HepG2 (cell line): ENCODE measurements around the gene HABP4. TPM values are rescaled to one million over a fixed set of nuclear protein-coding genes. Genes with fewer than 3 reads are reported as not detected.
A peak's percentile ranks its signal among the peaks of the same experiment; 100 is the strongest.

Source experiments
- ATAC-seq: fragments of 200-7000 bp; cut with Tn5 transposase; 3 replicates; pipeline ENCODE4 v1.9.1; 2020; ENCODE audit warnings: mild to moderate bottlenecking, moderate library complexity
- BruUV-seq: library from RNA; stranded (reverse); fragments of 400-500 nt; replicated peaks from 2 replicates; lab custom pipeline; 2021; lab: Mats Ljungman, UMichigan
- CTCF ChIA-PET: fragments of 300-600 bp; formaldehyde crosslinking; extraction: SDS; loops from one replicate; lab custom pipeline; 2021; ENCODE audit warnings: low total read pairs, inconsistent platforms, low intra/inter-chr PET ratio; lab: Yijun Ruan, JAX
- POLR2A ChIA-PET: fragments of 350-600 bp; sonication (Branson Sonifier 250); formaldehyde crosslinking; loops from one replicate; lab custom pipeline; 2020; ENCODE audit warnings: antibody characterized with exemption, inconsistent platforms; lab: Yijun Ruan, JAX
- DNase-seq: peaks from one replicate; pipeline ENCODE4 v3.0.0-alpha.2; 2015; ENCODE audit warnings: low spot score
- FAIRE-seq: peaks from 3 replicates; lab custom pipeline; 2011; peaks lifted over from hg19 to GRCh38; lab: Jason Lieb, UNC
- H2AFZ ChIP-seq: one replicate; pipeline ENCODE4 v1.6.1; 2011; ENCODE audit warnings: low read length, inconsistent platforms
- H3K27ac ChIP-seq: fragments of 300-600 bp; 3 replicates; pipeline ENCODE4 v1.8.0; 2011; ENCODE audit warnings: mixed run types, mild to moderate bottlenecking, mixed read lengths, low read length, inconsistent platforms; ENCODE audit not compliant: insufficient read depth; ENCODE audit errors: extremely low read length
- H3K27me3 ChIP-seq, 2 experiments: fragments of 200-600 bp in 1 of 2; 2 replicates in 1 of 2; 3 replicates in 1 of 2; pipeline versions ENCODE4 v1.6.0 to v1.8.0; 2011; ENCODE audit warnings: low read length in 2 of 2, mild to moderate bottlenecking in 2 of 2, moderate library complexity in 2 of 2, inconsistent platforms in 1 of 2; ENCODE audit not compliant: insufficient read depth in 2 of 2, control insufficient read depth in 1 of 2
- H3K36me3 ChIP-seq, 2 experiments: fragments of 200-600 bp in 1 of 2; replicated peaks in 1 of 2; 2 replicates in 1 of 2; 3 replicates in 1 of 2; pipeline versions ENCODE4 v1.5.1 to v1.8.0; 2011; ENCODE audit warnings: low read length in 2 of 2, inconsistent platforms in 1 of 2; ENCODE audit not compliant: insufficient read depth in 2 of 2, control insufficient read depth in 1 of 2
- H3K4me1 ChIP-seq: 2 replicates; pipeline ENCODE4 v1.5.1; 2012; ENCODE audit warnings: low read length, inconsistent platforms; ENCODE audit not compliant: insufficient read depth
- H3K4me2 ChIP-seq: 2 replicates; pipeline ENCODE4 v1.6.0; 2011; ENCODE audit warnings: low read depth, low read length, inconsistent platforms
- H3K4me3 ChIP-seq, 3 experiments: fragments of 200-600 bp in 1 of 3; sonication (generic), shearing (Covaris generic) in 1 of 3; replicated peaks in 1 of 3; 2 replicates each; pipeline ENCODE4 v1.5.1; 2011 to 2016; ENCODE audit warnings: low read length in 3 of 3, inconsistent platforms in 2 of 3, low read depth in 2 of 3, mild to moderate bottlenecking in 2 of 3, control low read depth in 1 of 3, mixed read lengths in 1 of 3; ENCODE audit not compliant: insufficient read depth in 1 of 3
- H3K79me2 ChIP-seq: one replicate; pipeline ENCODE4 v1.6.1; 2011; ENCODE audit warnings: low read length, inconsistent platforms; ENCODE audit not compliant: insufficient read depth
- H3K9ac ChIP-seq: 2 replicates; pipeline ENCODE4 v1.6.0; 2011; ENCODE audit warnings: mild to moderate bottlenecking, low read depth, low read length, inconsistent platforms; ENCODE audit not compliant: insufficient read depth
- H3K9me3 ChIP-seq: 2 replicates; pipeline ENCODE4 v1.5.1; 2012; ENCODE audit warnings: mild to moderate bottlenecking, low read length
- H4K20me1 ChIP-seq: 2 replicates; pipeline ENCODE4 v1.6.0; 2011; ENCODE audit warnings: inconsistent platforms, mild to moderate bottlenecking, low read length, moderate library complexity; ENCODE audit not compliant: insufficient read depth
- ASH2L ChIP-seq: fragments of 300-600, 200-600 bp; sonication (generic); IDR thresholded peaks from 2 replicates; pipeline ENCODE4 v1.7.0; 2017; ENCODE audit warnings: low read depth, mild to moderate bottlenecking, moderate library complexity, mixed read lengths, low read length; ENCODE audit not compliant: insufficient read length
- CBX5 ChIP-seq: sonication (generic); formaldehyde crosslinking; IDR thresholded peaks from 2 replicates; pipeline ENCODE4 v1.4.0; 2020; ENCODE audit warnings: missing genetic modification reagents, borderline replicate concordance
- CHD2 ChIP-seq: IDR thresholded peaks from 2 replicates; pipeline ENCODE4 v1.6.1; 2011; ENCODE audit warnings: low read depth, low read length, improper control_type of control experiment
- CREB1 ChIP-seq, 2 experiments: fragments of 450-650 bp in 1 of 2; IDR thresholded peaks; 2 replicates each; pipeline ENCODE4 v1.6.1; 2016 to 2017; ENCODE audit warnings: control low read depth in 1 of 2, mild to moderate bottlenecking in 1 of 2, missing compliant biosample characterization in 1 of 2, missing genetic modification characterization in 1 of 2
- ELF4 ChIP-seq: sonication (generic); formaldehyde crosslinking; IDR thresholded peaks from 2 replicates; pipeline ENCODE4 v1.5.0; 2020; ENCODE audit warnings: missing genetic modification reagents, mild to moderate bottlenecking, moderate library complexity, borderline replicate concordance
- FOXA3 ChIP-seq: IDR thresholded peaks from 2 replicates; pipeline ENCODE4 v1.6.1; 2016; ENCODE audit warnings: missing genetic modification reagents, missing compliant biosample characterization
- HNF4A ChIP-seq: sonication (generic); formaldehyde crosslinking; IDR thresholded peaks from 2 replicates; pipeline ENCODE4 v1.4.0; 2020; ENCODE audit warnings: missing genetic modification reagents
- NCOR1 ChIP-seq: fragments of 200-600 bp; sonication (generic); IDR thresholded peaks from 2 replicates; pipeline ENCODE4 v1.7.0; 2017; ENCODE audit warnings: antibody characterized with exemption, low read length, borderline replicate concordance
- RCOR2 ChIP-seq: IDR thresholded peaks from 2 replicates; pipeline ENCODE4 v1.6.1; 2016; ENCODE audit warnings: missing biosample characterization, missing genetic modification reagents
- TAF15 ChIP-seq: fragments of 200-400 bp; formaldehyde crosslinking; IDR thresholded peaks from one replicate; pipeline ENCODE4 v1.6.1; 2018; ENCODE audit warnings: mild to moderate bottlenecking, low read depth, low read length; ENCODE audit not compliant: poor library complexity, severe bottlenecking
- THYN1 ChIP-seq: sonication (generic); formaldehyde crosslinking; IDR thresholded peaks from 2 replicates; pipeline ENCODE4 v1.8.1; 2023; ENCODE audit warnings: low read depth, mild to moderate bottlenecking, moderate library complexity, missing genetic modification reagents, borderline replicate concordance
- ZFP36L1 ChIP-seq: sonication (generic); formaldehyde crosslinking; IDR thresholded peaks from 2 replicates; pipeline ENCODE4 v1.8.0; 2022; ENCODE audit warnings: mild to moderate bottlenecking, missing genetic modification reagents, moderate library complexity
- ZNF282 ChIP-seq: fragments of 450-650 bp; IDR thresholded peaks from 2 replicates; pipeline ENCODE4 v1.6.1; 2018; ENCODE audit not compliant: partially characterized antibody
- ZNF609 ChIP-seq: sonication (generic); formaldehyde crosslinking; IDR thresholded peaks from 2 replicates; pipeline ENCODE4 v1.4.0; 2020; ENCODE audit warnings: mild to moderate bottlenecking, missing genetic modification reagents, borderline replicate concordance
- ZNF780A ChIP-seq: sonication (generic); formaldehyde crosslinking; IDR thresholded peaks from 2 replicates; pipeline ENCODE4 v1.8.0; 2022; ENCODE audit warnings: mild to moderate bottlenecking, missing genetic modification reagents, moderate library complexity
- ZNF816 ChIP-seq: sonication (generic); formaldehyde crosslinking; IDR thresholded peaks from 2 replicates; pipeline ENCODE4 v1.8.0; 2022; ENCODE audit warnings: missing genetic modification reagents, mild to moderate bottlenecking, borderline replicate concordance
- WGBS: methylation state at CpG from one replicate; pipeline ENCODE4 v1.1.6; 2017; ENCODE audit warnings: low lambda C conversion rate; 5-methylcytosine and 5-hydroxymethylcytosine counted together
- in situ Hi-C: cut with HindIII; loops from 2 replicates; pipeline ENCODE4 v1.10.0; 2017; ENCODE audit warnings: low pct_unique_long_range_greater_than_20kb; ENCODE audit not compliant: extremely low pct_ligation_motif_present
- intact Hi-C: fragments of 100-400 bp; cut with micrococcal nuclease; formaldehyde crosslinking; loops from one replicate; pipeline ENCODE4 v1.10.0; 2022; ENCODE audit not compliant: unreplicated experiment
- polyA plus RNA-seq, 8 experiments: library from polyadenylated mRNA; depleted of rRNA in 3 of 8; stranded (reverse) in 7 of 8; unstranded in 1 of 8; fragments of >200 nt; fragmentation: Illumina TruSeq in 4 of 8; extraction: Trizol in 4 of 8; gene quantifications; 2 replicates each; pipeline versions ENCODE4 v1.2.1 to v1.2.3, GENCODE V29; 2011 to 2016; ENCODE audit warnings: low read depth in 4 of 8, missing spikeins in 1 of 8, mixed read lengths in 1 of 8; ENCODE audit not compliant: insufficient read depth in 1 of 8
- total RNA-seq, 5 experiments: library from RNA; depleted of rRNA; stranded (reverse); fragments of >200 nt; fragmentation: Illumina TruSeq; extraction: Trizol; gene quantifications; 2 replicates each; pipeline ENCODE4 v1.2.3, GENCODE V29; 2016; ENCODE audit warnings: low read depth in 1 of 5
- TF ChIP-seq, protein P1 (sequence below): sonication (generic); formaldehyde crosslinking; conservative IDR thresholded peaks from 2 replicates; pipeline ENCODE4 v1.8.1; 2023; ENCODE audit warnings: missing genetic modification reagents
- TF ChIP-seq, protein P2 (sequence below): sonication (generic); formaldehyde crosslinking; IDR thresholded peaks from 2 replicates; pipeline ENCODE4 v1.5.0; 2020; ENCODE audit warnings: missing genetic modification reagents

HABP4 gene
- total and polyA plus RNA-seq, 2 of the 13 experiments (the other 11 are each of a cell fraction or from before 2014, with no cell fraction given) = 14.3 to 26.6 TPM

DNA sequence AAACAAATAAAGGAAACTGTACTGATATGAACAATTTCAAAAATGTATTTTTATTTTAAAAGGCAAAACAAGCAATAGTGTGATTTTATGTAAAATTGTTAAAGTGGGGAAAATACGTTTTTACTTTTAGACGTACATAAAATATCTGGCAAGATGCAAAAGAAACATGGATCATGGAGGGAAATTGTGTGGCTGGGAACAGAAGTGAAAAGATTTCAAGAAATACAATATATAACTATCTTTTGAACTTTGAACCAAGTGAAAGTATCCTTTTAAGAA lies 30.3 kb upstream of the HABP4 start:
- Histone ChIP-seq H3K27me3 (no peaks in the 10 kb centered on the region; a peak in 1 of 5 replicates), H2AFZ (no peak overlapping the region), H3K4me3 (peak overlapping the region; percentile 72 to 87 (median 83)), H3K9me3 (no peaks in the 10 kb centered on the region), H3K27ac (peak overlapping the region; percentile 99), H4K20me1 (no peaks in the 10 kb centered on the region), H3K9ac (peak overlapping the region; percentile 100), H3K4me1 (peaks cover 57% of the 10 kb centered on the region), H3K4me2 (peak overlapping the region; percentile 81), H3K36me3 (no peaks in the 10 kb centered on the region), H3K79me2 (peaks cover 22% of the 10 kb centered on the region)
- intact Hi-C loops (loop anchor here (5.0 kb wide), 2 partner anchors 77 to 92 kb away; no protein-coding TSS in a partner anchor), in situ Hi-C loops (loop anchor here (5.0 kb wide), 1 partner anchor 77 kb away; no protein-coding TSS in a partner anchor)
- BruUV-seq = no TSS peak
- ChIA-PET POLR2A (interaction anchor here (0.8 to 1.8 kb wide), 6 partner anchors 10 to 236 kb away, joined by 3 to 9 read pairs (median 6); partner anchors contain the start of gene PRXL2C), CTCF (no interaction called here)
- WGBS = 2% methylated on average over 2 of the region's 2 CpGs
- ATAC-seq (no peak), DNase-seq (no peak), FAIRE-seq (no peak)
- peak; percentile 10 for TF ChIP-seq ASH2L
- TF ChIP-seq CREB1 (IDR thresholded peaks at IDR 0.05) = no peak
- TF ChIP-seq CREB1 (CRISPR knock-in tag; IDR thresholded peaks at IDR 0.05) = peak; percentile 43; the same call in 1 of the 2 replicates
- TF ChIP-seq, protein P1, sequence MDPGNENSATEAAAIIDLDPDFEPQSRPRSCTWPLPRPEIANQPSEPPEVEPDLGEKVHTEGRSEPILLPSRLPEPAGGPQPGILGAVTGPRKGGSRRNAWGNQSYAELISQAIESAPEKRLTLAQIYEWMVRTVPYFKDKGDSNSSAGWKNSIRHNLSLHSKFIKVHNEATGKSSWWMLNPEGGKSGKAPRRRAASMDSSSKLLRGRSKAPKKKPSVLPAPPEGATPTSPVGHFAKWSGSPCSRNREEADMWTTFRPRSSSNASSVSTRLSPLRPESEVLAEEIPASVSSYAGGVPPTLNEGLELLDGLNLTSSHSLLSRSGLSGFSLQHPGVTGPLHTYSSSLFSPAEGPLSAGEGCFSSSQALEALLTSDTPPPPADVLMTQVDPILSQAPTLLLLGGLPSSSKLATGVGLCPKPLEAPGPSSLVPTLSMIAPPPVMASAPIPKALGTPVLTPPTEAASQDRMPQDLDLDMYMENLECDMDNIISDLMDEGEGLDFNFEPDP (CRISPR knock-in tag) = no peak
- 0 out of 2 replicates have a peak, but pooled peaks have one; percentile 2 for TF ChIP-seq ZFP36L1
- TF ChIP-seq ZNF609 (CRISPR knock-in tag) = no peak
- TF ChIP-seq CHD2 = no peak
- 0 out of 2 replicates have a peak, but pooled peaks have one; percentile 8 for TF ChIP-seq ZNF780A (CRISPR knock-in tag)
- TF ChIP-seq NCOR1 = no peak
- TF ChIP-seq FOXA3 (CRISPR knock-in tag) = no peak
- no peak for TF ChIP-seq TAF15
- TF ChIP-seq THYN1 = no peak
- no peak for TF ChIP-seq HNF4A (CRISPR knock-in tag)
- 0 out of 2 replicates have a peak, but pooled peaks have one; percentile 44 for TF ChIP-seq ZNF816 (CRISPR knock-in tag)
- TF ChIP-seq ZNF282 = no peak
- no peak for TF ChIP-seq CBX5 (CRISPR knock-in tag)
- TF ChIP-seq, protein P2, sequence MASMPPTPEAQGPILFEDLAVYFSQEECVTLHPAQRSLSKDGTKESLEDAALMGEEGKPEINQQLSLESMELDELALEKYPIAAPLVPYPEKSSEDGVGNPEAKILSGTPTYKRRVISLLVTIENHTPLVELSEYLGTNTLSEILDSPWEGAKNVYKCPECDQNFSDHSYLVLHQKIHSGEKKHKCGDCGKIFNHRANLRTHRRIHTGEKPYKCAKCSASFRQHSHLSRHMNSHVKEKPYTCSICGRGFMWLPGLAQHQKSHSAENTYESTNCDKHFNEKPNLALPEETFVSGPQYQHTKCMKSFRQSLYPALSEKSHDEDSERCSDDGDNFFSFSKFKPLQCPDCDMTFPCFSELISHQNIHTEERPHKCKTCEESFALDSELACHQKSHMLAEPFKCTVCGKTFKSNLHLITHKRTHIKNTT (CRISPR knock-in tag) = no peak
- 0 out of 2 replicates have a peak, but pooled peaks have one; percentile 0 for TF ChIP-seq ELF4
- 0 out of 2 replicates have a peak, but pooled peaks have one; percentile 8 for TF ChIP-seq RCOR2 (CRISPR knock-in tag)
